Peyer's patch (tissue), 4 donors: ENCODE data around the gene RGPD3.
"Not testable (repeated sequence)": the region's sequence is repeated elsewhere in the genome, so short reads cannot be mapped to it uniquely, and the experiment has no call there.

Experiments
- POLR2A ChIP-seq, 2 donors: fragments of 450-650 bp; IDR thresholded peaks; one replicate each; pipeline ENCODE4 v1.5.1; 2017; ENCODE audit warnings: antibody characterized with exemption in 2 of 2, mild to moderate bottlenecking in 2 of 2, moderate library complexity in 2 of 2
- TF ChIP-seq, protein P1 (sequence below), 6 experiments: fragments of 450-650 bp in 4 of 6; fragments of 200-600 bp in 2 of 6; sonication (generic) in 1 of 6; IDR thresholded peaks; one replicate each; pipeline ENCODE4 v1.5.1; 2017 to 2019; ENCODE audit warnings: antibody characterized with exemption in 6 of 6, mild to moderate bottlenecking in 3 of 6, moderate library complexity in 1 of 6

DNA sequence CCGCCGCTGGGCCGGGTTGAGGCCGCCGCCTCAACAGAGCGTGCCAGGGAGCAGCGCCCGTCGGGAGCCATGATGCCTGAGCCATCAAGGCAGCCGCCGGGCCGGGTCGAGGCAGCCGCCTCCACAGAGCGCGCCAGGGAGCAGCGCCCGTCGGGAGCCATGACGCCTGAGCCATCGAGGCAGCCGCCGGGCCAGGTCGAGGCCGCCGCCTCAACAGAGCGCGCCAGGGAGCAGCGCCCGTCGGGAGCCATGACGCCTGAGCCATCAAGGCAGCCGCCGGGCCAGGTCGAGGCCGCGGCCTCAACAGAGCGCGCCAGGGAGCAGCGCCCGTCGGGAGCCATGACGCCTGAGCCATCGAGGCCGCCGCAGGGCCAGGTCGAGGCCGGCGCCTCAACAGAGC is 697 bp downstream of the RGPD3 start:
- not testable (repeated sequence) for TF ChIP-seq POLR2A (IDR thresholded peaks at IDR 0.05)
- TF ChIP-seq, protein P1, sequence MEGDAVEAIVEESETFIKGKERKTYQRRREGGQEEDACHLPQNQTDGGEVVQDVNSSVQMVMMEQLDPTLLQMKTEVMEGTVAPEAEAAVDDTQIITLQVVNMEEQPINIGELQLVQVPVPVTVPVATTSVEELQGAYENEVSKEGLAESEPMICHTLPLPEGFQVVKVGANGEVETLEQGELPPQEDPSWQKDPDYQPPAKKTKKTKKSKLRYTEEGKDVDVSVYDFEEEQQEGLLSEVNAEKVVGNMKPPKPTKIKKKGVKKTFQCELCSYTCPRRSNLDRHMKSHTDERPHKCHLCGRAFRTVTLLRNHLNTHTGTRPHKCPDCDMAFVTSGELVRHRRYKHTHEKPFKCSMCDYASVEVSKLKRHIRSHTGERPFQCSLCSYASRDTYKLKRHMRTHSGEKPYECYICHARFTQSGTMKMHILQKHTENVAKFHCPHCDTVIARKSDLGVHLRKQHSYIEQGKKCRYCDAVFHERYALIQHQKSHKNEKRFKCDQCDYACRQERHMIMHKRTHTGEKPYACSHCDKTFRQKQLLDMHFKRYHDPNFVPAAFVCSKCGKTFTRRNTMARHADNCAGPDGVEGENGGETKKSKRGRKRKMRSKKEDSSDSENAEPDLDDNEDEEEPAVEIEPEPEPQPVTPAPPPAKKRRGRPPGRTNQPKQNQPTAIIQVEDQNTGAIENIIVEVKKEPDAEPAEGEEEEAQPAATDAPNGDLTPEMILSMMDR (IDR thresholded peaks at IDR 0.05) = not testable (repeated sequence)
